Keratinocyte (primary cell): ENCODE measurements around the gene ZFAND6. TPM values are rescaled to one million over a fixed set of nuclear protein-coding genes. Genes with fewer than 3 reads are reported as not detected.

ENCODE experiments used
- DNase-seq: peaks from one replicate; pipeline ENCODE4 v3.0.0-alpha.2; 2011; ENCODE audit warnings: low read depth, missing footprints, low spot score
- FAIRE-seq: peaks from 2 replicates; lab custom pipeline; 2011; peaks lifted over from hg19 to GRCh38; lab: Jason Lieb, UNC
- H2AFZ ChIP-seq: 2 replicates; pipeline ENCODE4 v1.6.0; 2012; ENCODE audit warnings: low read length, control low read depth, inconsistent platforms; ENCODE audit not compliant: control insufficient read depth
- H3K27ac ChIP-seq: 2 replicates; pipeline ENCODE4 v1.5.1; 2011; ENCODE audit warnings: low read length; ENCODE audit not compliant: control insufficient read depth, insufficient read depth
- H3K27me3 ChIP-seq: 3 replicates; pipeline ENCODE4 v1.6.0; 2011; ENCODE audit warnings: low read length; ENCODE audit not compliant: control insufficient read depth, insufficient read depth; ENCODE audit errors: extremely low read depth
- H3K36me3 ChIP-seq, 2 experiments: 2 replicates in 1 of 2; 3 replicates in 1 of 2; pipeline ENCODE4 v1.5.1; 2011; ENCODE audit warnings: low read length in 2 of 2, mild to moderate bottlenecking in 1 of 2; ENCODE audit not compliant: control insufficient read depth in 2 of 2, insufficient read depth in 2 of 2; ENCODE audit errors: extremely low read depth in 1 of 2
- H3K4me1 ChIP-seq: 3 replicates; pipeline ENCODE4 v1.5.1; 2011; ENCODE audit warnings: low read length; ENCODE audit not compliant: control insufficient read depth, insufficient read depth; ENCODE audit errors: extremely low read depth
- H3K4me2 ChIP-seq: 3 replicates; pipeline ENCODE4 v1.6.0; 2011; ENCODE audit warnings: low read depth, low read length; ENCODE audit not compliant: control insufficient read depth, insufficient read depth; ENCODE audit errors: extremely low read depth
- H3K4me3 ChIP-seq, 3 experiments: fragments of 200-600 bp in 1 of 3; sonication (generic) in 1 of 3; 2 replicates in 2 of 3; 3 replicates in 1 of 3; pipeline ENCODE4 v1.5.1; 2011 to 2016; ENCODE audit warnings: low read length in 3 of 3, mild to moderate bottlenecking in 3 of 3, control low read depth in 2 of 3, inconsistent platforms in 1 of 3, low read depth in 1 of 3, mixed read lengths in 1 of 3, mixed run types in 1 of 3, moderate library complexity in 1 of 3; ENCODE audit not compliant: control insufficient read depth in 2 of 3, insufficient read depth in 2 of 3; ENCODE audit errors: extremely low read depth in 1 of 3
- H3K79me2 ChIP-seq: 2 replicates; pipeline ENCODE4 v1.6.0; 2012; ENCODE audit warnings: low read length; ENCODE audit not compliant: control insufficient read depth, insufficient read depth
- H3K9ac ChIP-seq: 3 replicates; pipeline ENCODE4 v1.6.0; 2011; ENCODE audit warnings: low read length; ENCODE audit not compliant: control insufficient read depth, insufficient read depth; ENCODE audit errors: extremely low read depth
- H3K9me1 ChIP-seq: 3 replicates; pipeline ENCODE4 v1.6.0; 2011; ENCODE audit warnings: low read length; ENCODE audit not compliant: control insufficient read depth, insufficient read depth; ENCODE audit errors: extremely low read depth
- H3K9me3 ChIP-seq: 2 replicates; pipeline ENCODE4 v1.5.1; 2012; ENCODE audit warnings: low read depth, low read length; ENCODE audit not compliant: control insufficient read depth
- H4K20me1 ChIP-seq: 3 replicates; pipeline ENCODE4 v1.6.0; 2011; ENCODE audit warnings: low read length; ENCODE audit not compliant: control insufficient read depth, insufficient read depth; ENCODE audit errors: extremely low read depth
- CTCF ChIP-seq, 3 experiments: IDR thresholded peaks in 1 of 3; conservative IDR thresholded peaks in 1 of 3; optimal IDR thresholded peaks in 1 of 3; 2 replicates in 2 of 3; 3 replicates in 1 of 3; pipeline versions ENCODE3 to v1.5.1; 2011; ENCODE audit warnings: low read length in 3 of 3, mild to moderate bottlenecking in 3 of 3, moderate library complexity in 2 of 3, control low read depth in 1 of 3, inconsistent platforms in 1 of 3; ENCODE audit not compliant: insufficient read depth in 2 of 3; ENCODE audit errors: extremely low read depth in 1 of 3
- EZH2 ChIP-seq: IDR thresholded peaks from one replicate; pipeline ENCODE4 v1.6.1; 2012; ENCODE audit warnings: inconsistent platforms, mild to moderate bottlenecking, low read length, moderate library complexity
- dilution Hi-C: fragments of 300-500 bp; cut with MboI; formaldehyde crosslinking; loops from one replicate; pipeline ENCODE4 v1.7.0; 2020; ENCODE audit warnings: low sequenced_read_pairs; ENCODE audit not compliant: extremely low pct_ligation_motif_present
- polyA plus RNA-seq, 5 experiments: library from polyadenylated mRNA; depleted of rRNA in 3 of 5; stranded (reverse) in 3 of 5; stranded (forward) in 1 of 5; unstranded in 1 of 5; fragments of >200 nt; gene quantifications; 1 replicate in 1 of 5; 2 replicates in 3 of 5; 3 replicates in 1 of 5; pipeline versions ENCODE4 v1.2.1 to v1.2.3, GENCODE V29; 2011 to 2012; ENCODE audit warnings: missing spikeins in 2 of 5, low read depth in 1 of 5, low replicate concordance in 1 of 5

The ZFAND6 gene
- polyA plus RNA-seq, 1 donor (not counting 4 experiments of a cell fraction or from before 2014, with no cell fraction given), result 142 TPM

- DNase-seq, result no peak
- Histone ChIP-seq H3K79me2 (peaks cover 92% of the 10 kb centered on the region), H3K36me3 (no peaks in the 10 kb centered on the region), H3K27ac (no peak overlapping the region), H3K4me3 (no peak overlapping the region), H3K4me2 (no peak overlapping the region), H3K4me1 (peaks cover 14% of the 10 kb centered on the region), H3K9ac (no peak overlapping the region), H2AFZ (no peak overlapping the region), H3K9me3 (no peaks in the 10 kb centered on the region), H4K20me1 (no peaks in the 10 kb centered on the region), H3K9me1 (no peaks in the 10 kb centered on the region), H3K27me3 (no peaks in the 10 kb centered on the region)
- dilution Hi-C loops, result no loop called here
- FAIRE-seq, result no peak
- TF ChIP-seq CTCF (optimal IDR thresholded peaks at IDR 0.05 in 1 of 3, IDR thresholded peaks at IDR 0.05 in 1 of 3, conservative IDR thresholded peaks at IDR 0.05 in 1 of 3; ENCODE audit: extremely low read depth in 1 of 3, insufficient read depth in 2 of 3, low read length in 3 of 3) (no peak), EZH2 (no peak)
Measured at GRCh38 chr15:80068578-80068977, 9.1 kb downstream of the ZFAND6 start.

DNA sequence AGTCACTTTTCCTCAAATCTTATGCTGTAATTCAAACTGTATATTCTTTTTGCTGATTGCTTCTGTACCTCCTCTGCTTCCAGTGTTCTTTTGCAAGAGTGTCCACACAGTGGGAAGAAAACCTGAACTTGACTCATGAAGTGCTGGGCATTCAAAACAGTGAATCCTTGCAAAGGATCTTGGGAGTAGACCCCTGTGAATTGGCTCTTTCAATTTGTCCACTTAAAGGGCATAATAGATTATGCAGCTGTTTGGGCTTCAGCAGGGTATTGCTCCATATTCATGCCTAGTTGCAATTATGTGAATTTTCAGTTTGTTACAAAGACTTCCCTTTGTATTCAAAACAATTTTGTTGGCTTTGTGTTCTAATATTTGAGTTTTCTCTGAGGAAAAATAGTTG is 11.4 kb downstream of the ZFAND6 start:
- H3K4me1 ChIP-seq, result peaks cover 16% of the 10 kb centered on the region
- dilution Hi-C loops, result no loop called here
- peak; percentile 32 for FAIRE-seq
- no peaks in the 10 kb centered on the region for H3K9me1 ChIP-seq
- peaks cover 92% of the 10 kb centered on the region for H3K79me2 ChIP-seq
- H3K4me3 ChIP-seq, result no peak overlapping the region
- peak overlapping the region; percentile 18 for H3K4me2 ChIP-seq
- H3K9ac ChIP-seq, result no peak overlapping the region
- no peak for DNase-seq
- no peaks in the 10 kb centered on the region for H3K27me3 ChIP-seq
- H3K27ac ChIP-seq, result no peak overlapping the region
- no peaks in the 10 kb centered on the region for H3K9me3 ChIP-seq
- H3K36me3 ChIP-seq, result no peaks in the 10 kb centered on the region
- H2AFZ ChIP-seq, result no peak overlapping the region
- no peaks in the 10 kb centered on the region for H4K20me1 ChIP-seq
- no peak for TF ChIP-seq CTCF (optimal IDR thresholded peaks at IDR 0.05 in 1 of 3, IDR thresholded peaks at IDR 0.05 in 1 of 3, conservative IDR thresholded peaks at IDR 0.05 in 1 of 3; ENCODE audit: extremely low read depth in 1 of 3, insufficient read depth in 2 of 3, low read length in 3 of 3)
- TF ChIP-seq EZH2, result no peak
